B cell (primary cell): Measurements from ENCODE around the gene NT5DC3. TPM values are rescaled to one million over a fixed set of nuclear protein-coding genes. Genes with fewer than 3 reads are reported as not detected.

Source experiments
- ATAC-seq: fragments of 200-7000 bp; cut with Tn5 transposase; one replicate; pipeline ENCODE4 v1.10.0; 2021; ENCODE audit warnings: low read depth, mild to moderate bottlenecking, moderate number of reproducible peaks, moderate library complexity
- CTCF ChIA-PET: fragments of 350-600 bp; sonication (Branson Sonifier 250); formaldehyde crosslinking; loops from one replicate; lab custom pipeline; 2021; ENCODE audit warnings: antibody characterized with exemption, inconsistent platforms; lab: Charles Lee
- POLR2A ChIA-PET: fragments of 350-600 bp; sonication (Branson Sonifier 250); formaldehyde crosslinking; loops from one replicate; lab custom pipeline; 2021; ENCODE audit warnings: antibody characterized with exemption; lab: Charles Lee
- DNase-seq: peaks from one replicate; pipeline ENCODE4 v3.0.0; 2013
- H2AFZ ChIP-seq: 2 replicates; pipeline ENCODE4 v1.6.1; 2012; ENCODE audit warnings: mild to moderate bottlenecking, low read depth, low read length; ENCODE audit not compliant: insufficient read depth, poor library complexity, severe bottlenecking
- H3K27ac ChIP-seq, 2 donors: 1 replicate in 1 of 2; 2 replicates in 1 of 2; pipeline ENCODE4 v1.5.1; 2012 to 2013; ENCODE audit warnings: low read length in 2 of 2, mild to moderate bottlenecking in 2 of 2, moderate library complexity in 1 of 2
- H3K27me3 ChIP-seq, 4 experiments: fragments of 200-600 bp in 1 of 4; sonication (generic) in 1 of 4; replicated peaks in 1 of 4; 1 replicate in 2 of 4; 2 replicates in 2 of 4; pipeline versions ENCODE4 v1.6.1 to v1.7.0; 2013 to 2016; ENCODE audit warnings: low read length in 3 of 4, mild to moderate bottlenecking in 2 of 4, mixed read lengths in 1 of 4, moderate library complexity in 1 of 4; ENCODE audit not compliant: insufficient read depth in 4 of 4, control insufficient read depth in 3 of 4; ENCODE audit errors: control extremely low read depth in 1 of 4
- H3K36me3 ChIP-seq, 2 experiments: replicated peaks in 1 of 2; 1 replicate in 1 of 2; 2 replicates in 1 of 2; pipeline versions ENCODE4 v1.6.1 to v1.7.1; 2013; ENCODE audit warnings: low read length in 1 of 2; ENCODE audit not compliant: insufficient read depth in 2 of 2, control insufficient read depth in 1 of 2; ENCODE audit errors: control extremely low read depth in 1 of 2, extremely low read depth in 1 of 2
- H3K4me1 ChIP-seq, 2 donors: fragments of 200-600 bp in 1 of 2; sonication (generic) in 1 of 2; 1 replicate in 1 of 2; 2 replicates in 1 of 2; pipeline versions ENCODE4 v1.5.1 to v1.6.1; 2013 to 2017; ENCODE audit warnings: low read length in 2 of 2; ENCODE audit not compliant: control insufficient read depth in 2 of 2, insufficient read depth in 2 of 2
- H3K4me2 ChIP-seq: replicated peaks from 2 replicates; pipeline ENCODE3; 2012; ENCODE audit warnings: mild to moderate bottlenecking, low read depth, low read length; ENCODE audit not compliant: poor library complexity, severe bottlenecking
- H3K4me3 ChIP-seq, 5 experiments: fragments of 200-600 bp in 1 of 5; sonication (generic) in 1 of 5; 1 replicate in 3 of 5; 2 replicates in 2 of 5; pipeline versions ENCODE4 v1.5.1 to v1.7.0; 2011 to 2016; ENCODE audit warnings: low read length in 4 of 5, mild to moderate bottlenecking in 4 of 5, low read depth in 2 of 5, control low read depth in 1 of 5, moderate library complexity in 1 of 5; ENCODE audit not compliant: insufficient read depth in 1 of 5; ENCODE audit errors: control extremely low read depth in 1 of 5, extremely low read depth in 1 of 5
- H3K79me2 ChIP-seq: fragments of 200-600 bp; sonication (generic); one replicate; pipeline ENCODE4 v1.6.0; 2016; ENCODE audit warnings: low read length; ENCODE audit not compliant: control insufficient read depth, insufficient read depth
- H3K9ac ChIP-seq: fragments of 200-600 bp; sonication (generic); 2 replicates; pipeline ENCODE4 v1.6.1; 2017; ENCODE audit warnings: mild to moderate bottlenecking, low read length, moderate library complexity
- H3K9me3 ChIP-seq, 3 donors: one replicate each; pipeline versions ENCODE4 v1.6.1 to v1.7.1; 2013; ENCODE audit warnings: low read length in 2 of 3; ENCODE audit not compliant: control insufficient read depth in 2 of 3, insufficient read depth in 1 of 3; ENCODE audit errors: control extremely low read depth in 1 of 3
- H4K20me1 ChIP-seq: 2 replicates; pipeline ENCODE4 v1.6.0; 2012; ENCODE audit warnings: mild to moderate bottlenecking, low read length; ENCODE audit not compliant: insufficient read depth, control insufficient read depth, poor library complexity, severe bottlenecking
- H3K27ac Mint-ChIP-seq: one replicate; pipeline ENCODE4 v1.8.0; 2021; ENCODE audit warnings: mixed read lengths
- H3K27me3 Mint-ChIP-seq: one replicate; pipeline ENCODE4 v1.8.0; 2021; ENCODE audit warnings: mixed read lengths
- H3K4me1 Mint-ChIP-seq: one replicate; pipeline ENCODE4 v1.8.0; 2021; ENCODE audit warnings: mixed read lengths
- H3K4me3 Mint-ChIP-seq: one replicate; pipeline ENCODE4 v1.8.0; 2021; ENCODE audit warnings: mixed read lengths
- H3K9me3 Mint-ChIP-seq: one replicate; pipeline ENCODE4 v1.8.0; 2022; ENCODE audit warnings: mixed read lengths; ENCODE audit not compliant: insufficient read depth
- EZH2 ChIP-seq: IDR thresholded peaks from 2 replicates; pipeline ENCODE4 v1.6.1; 2012; ENCODE audit warnings: borderline replicate concordance, low read depth, mild to moderate bottlenecking, moderate library complexity, low read length; ENCODE audit not compliant: insufficient read depth, poor library complexity, severe bottlenecking
- WGBS: methylation state at CpG from one replicate; pipeline ENCODE4 v1.1.5; 2013; ENCODE audit warnings: missing lambda C conversion rate; ENCODE audit not compliant: insufficient coverage; 5-methylcytosine and 5-hydroxymethylcytosine counted together
- intact Hi-C: fragments of 100-400 bp; cut with micrococcal nuclease; formaldehyde crosslinking; loops from one replicate; pipeline ENCODE4 v1.10.0; 2022
- polyA plus RNA-seq: library from polyadenylated mRNA; depleted of rRNA; stranded (reverse); fragments of >200 nt; gene quantifications from 2 replicates; pipeline ENCODE4 v1.2.3, GENCODE V29; 2012
- total RNA-seq, 2 donors: library from RNA; stranded (reverse); fragments of 120-200 nt in 1 of 2; gene quantifications; 1 replicate in 1 of 2; 2 replicates in 1 of 2; pipeline versions ENCODE4 v1.2.3 to v1.2.4, GENCODE V29; 2013 to 2022
- TF ChIP-seq, protein P1 (sequence below): fragments of 200-600 bp; IDR thresholded peaks from one replicate; pipeline ENCODE4 v1.8.0; 2022; ENCODE audit warnings: antibody characterized with exemption, mild to moderate bottlenecking

NT5DC3 gene
- total and polyA plus RNA-seq, 2 donors (not counting 1 experiment from before 2014, with no cell fraction given), result 4.4 to 10.6 TPM

GRCh38 chr12:103737881-103738280, 103.2 kb downstream of the NT5DC3 start:
- H3K27ac Mint-ChIP-seq, result no peak overlapping the region
- H3K4me1 ChIP-seq, result no peaks in the 10 kb centered on the region
- H3K27ac ChIP-seq, result no peak overlapping the region
- no peak for DNase-seq
- H3K9me3 ChIP-seq, result peaks cover 0 to under 1% (median 0%) of the 10 kb centered on the region in 3 donors
- no peak overlapping the region for H3K4me2 ChIP-seq
- no peaks in the 10 kb centered on the region for H4K20me1 ChIP-seq
- ChIA-PET CTCF (no interaction called here), POLR2A (no interaction called here)
- intact Hi-C loops, result no loop called here
- no peaks in the 10 kb centered on the region for H3K36me3 ChIP-seq
- H3K9ac ChIP-seq, result no peak overlapping the region
- no peak for ATAC-seq
- H3K27me3 ChIP-seq, result peaks cover 0 to 2% (median 0%) of the 10 kb centered on the region in 4 experiments
- WGBS, result 80% methylated on average over 1 of the region's 1 CpG
- H3K27me3 Mint-ChIP-seq, result peaks cover 19% of the 10 kb centered on the region
- no peaks in the 10 kb centered on the region for H3K4me1 Mint-ChIP-seq
- no peak overlapping the region for H2AFZ ChIP-seq
- H3K79me2 ChIP-seq, result no peaks in the 10 kb centered on the region
- no peak overlapping the region for H3K4me3 Mint-ChIP-seq
- no peaks in the 10 kb centered on the region for H3K9me3 Mint-ChIP-seq
- no peak for TF ChIP-seq EZH2
- TF ChIP-seq, protein P1, sequence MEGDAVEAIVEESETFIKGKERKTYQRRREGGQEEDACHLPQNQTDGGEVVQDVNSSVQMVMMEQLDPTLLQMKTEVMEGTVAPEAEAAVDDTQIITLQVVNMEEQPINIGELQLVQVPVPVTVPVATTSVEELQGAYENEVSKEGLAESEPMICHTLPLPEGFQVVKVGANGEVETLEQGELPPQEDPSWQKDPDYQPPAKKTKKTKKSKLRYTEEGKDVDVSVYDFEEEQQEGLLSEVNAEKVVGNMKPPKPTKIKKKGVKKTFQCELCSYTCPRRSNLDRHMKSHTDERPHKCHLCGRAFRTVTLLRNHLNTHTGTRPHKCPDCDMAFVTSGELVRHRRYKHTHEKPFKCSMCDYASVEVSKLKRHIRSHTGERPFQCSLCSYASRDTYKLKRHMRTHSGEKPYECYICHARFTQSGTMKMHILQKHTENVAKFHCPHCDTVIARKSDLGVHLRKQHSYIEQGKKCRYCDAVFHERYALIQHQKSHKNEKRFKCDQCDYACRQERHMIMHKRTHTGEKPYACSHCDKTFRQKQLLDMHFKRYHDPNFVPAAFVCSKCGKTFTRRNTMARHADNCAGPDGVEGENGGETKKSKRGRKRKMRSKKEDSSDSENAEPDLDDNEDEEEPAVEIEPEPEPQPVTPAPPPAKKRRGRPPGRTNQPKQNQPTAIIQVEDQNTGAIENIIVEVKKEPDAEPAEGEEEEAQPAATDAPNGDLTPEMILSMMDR, result no peak
- no peak overlapping the region for H3K4me3 ChIP-seq

DNA sequence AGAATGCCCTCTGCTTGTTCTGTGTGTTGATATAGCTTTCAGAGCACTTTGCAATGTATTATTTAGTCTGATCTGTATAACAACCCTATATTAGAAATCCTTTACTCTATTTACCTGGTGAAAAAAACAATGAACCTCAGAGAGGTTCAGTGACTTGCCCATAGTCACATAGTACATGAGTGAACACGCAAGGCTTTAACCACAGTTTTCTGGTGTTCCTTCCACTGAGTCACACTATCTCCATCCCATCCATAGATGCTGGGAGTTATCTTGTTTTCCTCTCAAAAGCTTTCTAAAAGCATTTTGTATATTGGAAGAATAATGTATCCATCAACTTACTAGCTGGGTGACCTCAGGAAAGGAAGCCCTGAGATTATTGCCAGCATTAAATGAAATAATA, 104.5 kb downstream of the NT5DC3 start:
- peaks cover 16% of the 10 kb centered on the region for H3K27me3 Mint-ChIP-seq
- no peak overlapping the region for H3K4me3 Mint-ChIP-seq
- H3K36me3 ChIP-seq, result no peaks in the 10 kb centered on the region
- H3K27me3 ChIP-seq, result peaks cover 0 to 2% (median 0%) of the 10 kb centered on the region in 4 experiments
- H2AFZ ChIP-seq, result no peak overlapping the region
- no peaks in the 10 kb centered on the region for H4K20me1 ChIP-seq
- H3K79me2 ChIP-seq, result no peaks in the 10 kb centered on the region
- H3K27ac Mint-ChIP-seq, result no peak overlapping the region
- no peak overlapping the region for H3K27ac ChIP-seq
- TF ChIP-seq, protein P1, result no peak
- TF ChIP-seq EZH2, result no peak
- H3K4me1 Mint-ChIP-seq, result no peaks in the 10 kb centered on the region
- no peak overlapping the region for H3K4me2 ChIP-seq
- H3K9me3 Mint-ChIP-seq, result peaks cover 2% of the 10 kb centered on the region
- no peak for ATAC-seq
- intact Hi-C loops, result no loop called here
- POLR2A ChIA-PET, result no interaction called here
- peaks cover 0 to 3% (median 0%) of the 10 kb centered on the region in 3 donors for H3K9me3 ChIP-seq
- CTCF ChIA-PET, result no interaction called here
- H3K9ac ChIP-seq, result no peak overlapping the region
- no CpG with 5 or more reads among the region's 1 CpG for WGBS
- H3K4me3 ChIP-seq, result no peak overlapping the region
- no peaks in the 10 kb centered on the region for H3K4me1 ChIP-seq
- no peak for DNase-seq
